T-helper 2 cell treated with Interferon-gamma antibody and Interleukin-4, amounts not matched to agents 5 μg/mL and 100 μg/mL, for 36 hours (primary cell): ENCODE results near the gene IPO7.

Source experiments
- DNase-seq: peaks from one replicate; pipeline ENCODE4 v3.0.0; 2021; ENCODE audit warnings: low spot score
- H3K27ac Mint-ChIP-seq: one replicate; pipeline ENCODE4 v1.8.0; 2021; ENCODE audit warnings: mild to moderate bottlenecking, mixed read lengths
- H3K27me3 Mint-ChIP-seq: one replicate; pipeline ENCODE4 v1.8.0; 2021; ENCODE audit warnings: low read depth, mixed read lengths
- H3K36me3 Mint-ChIP-seq: one replicate; pipeline ENCODE4 v1.8.0; 2021; ENCODE audit warnings: low read depth, mixed read lengths
- H3K4me1 Mint-ChIP-seq: one replicate; pipeline ENCODE4 v1.8.0; 2021; ENCODE audit warnings: low read depth, mixed read lengths
- H3K4me3 Mint-ChIP-seq: one replicate; pipeline ENCODE4 v1.8.0; 2022; ENCODE audit warnings: mild to moderate bottlenecking, moderate library complexity, mixed read lengths
- H3K9me3 Mint-ChIP-seq: one replicate; pipeline ENCODE4 v1.8.0; 2021; ENCODE audit warnings: mixed read lengths

IPO7 gene

GRCh38 chr11:9455722-9456121 lies 71.3 kb downstream of the IPO7 start:
- Mint-ChIP-seq H3K27ac (no peak overlapping the region), H3K4me3 (no peak overlapping the region), H3K27me3 (no peaks in the 10 kb centered on the region), H3K9me3 (peaks cover 10% of the 10 kb centered on the region), H3K36me3 (peaks cover 17% of the 10 kb centered on the region), H3K4me1 (peaks cover 4% of the 10 kb centered on the region)
- no peak for DNase-seq

DNA sequence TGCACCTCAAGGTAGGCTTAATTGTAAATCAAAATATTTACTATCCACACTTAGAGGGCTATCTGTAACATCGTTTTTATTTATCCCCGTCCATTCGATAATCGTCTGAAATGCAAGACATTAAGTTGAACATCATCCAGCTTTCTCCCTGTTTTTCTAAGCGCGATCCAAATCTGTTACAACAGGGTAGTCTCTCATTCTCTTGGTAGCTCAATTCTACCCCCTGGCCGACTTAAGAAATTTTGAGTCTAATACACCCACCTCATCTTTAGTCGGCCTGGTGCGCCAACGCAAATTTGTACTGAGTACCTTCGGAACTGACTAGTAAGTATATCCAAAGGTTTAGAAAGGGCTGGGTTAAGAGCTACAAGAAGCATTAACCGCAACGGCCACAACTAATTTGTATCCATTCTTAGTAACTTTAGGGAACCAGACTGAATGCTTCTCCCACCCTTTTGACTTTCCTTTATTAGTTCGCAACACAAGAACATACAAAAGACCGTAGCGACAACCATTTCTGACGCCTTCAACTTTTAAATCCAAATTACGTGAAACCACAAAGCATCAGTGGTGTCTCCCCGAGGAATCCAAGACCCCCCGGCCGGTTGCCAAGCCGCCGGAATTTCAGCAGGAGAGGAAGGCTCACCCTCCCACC lies 75.3 kb downstream of the IPO7 start:
- H3K27me3 Mint-ChIP-seq, result no peaks in the 10 kb centered on the region
- H3K36me3 Mint-ChIP-seq, result peaks cover 16% of the 10 kb centered on the region
- peak; percentile 42 for DNase-seq

DNA sequence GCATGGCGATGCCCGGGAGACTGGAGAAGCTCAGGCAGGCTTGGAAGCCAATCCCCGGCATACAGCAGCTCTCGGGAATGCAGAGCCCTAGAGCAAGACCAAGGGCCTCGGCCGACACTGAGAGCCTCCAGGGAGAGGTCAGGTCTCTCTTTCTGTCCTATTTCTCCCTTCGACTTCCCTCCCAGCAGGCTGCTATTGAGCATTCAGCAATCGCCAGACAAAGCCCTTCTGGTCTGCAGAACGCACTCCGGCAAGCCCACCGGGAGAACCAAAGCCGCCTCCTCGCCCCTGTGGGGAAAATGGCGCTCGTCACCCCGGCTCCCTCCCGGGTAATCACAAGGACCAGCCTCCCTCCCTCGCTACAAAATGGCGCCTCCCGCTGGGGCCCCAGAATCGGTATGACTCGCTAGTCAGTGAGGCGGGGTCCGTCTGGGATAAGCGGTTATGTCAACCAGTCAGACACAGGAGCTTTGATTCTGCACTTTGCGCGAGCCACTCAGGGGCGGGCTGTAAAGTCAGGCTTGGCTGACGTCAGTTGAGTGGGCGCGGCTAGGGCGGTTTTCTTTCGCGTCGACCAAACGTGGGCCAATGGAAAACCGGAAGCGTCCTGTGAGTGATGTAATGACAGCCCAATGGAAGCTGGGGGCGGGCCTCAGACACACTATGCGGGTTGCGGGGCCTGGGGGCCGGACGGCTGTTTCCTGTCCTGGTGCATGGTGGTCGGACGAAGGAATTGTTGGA lies 76.0 kb downstream of the IPO7 start, which contains the start of gene ZNF143:
Gene ZNF143 (plus strand): TSS at position 691 of the 741 bp plus-strand sequence. CDS start 10,297 bp downstream, outside the sequence.
- Mint-ChIP-seq H3K36me3 (peaks cover 16% of the 10 kb centered on the region), H3K27me3 (no peaks in the 10 kb centered on the region), H3K27ac (peak within 1 kb of the TSS; percentile 96), H3K9me3 (no peaks in the 10 kb centered on the region), H3K4me3 (peak within 1 kb of the TSS; percentile 94), H3K4me1 (peaks cover 24% of the 10 kb centered on the region)
- peak; percentile 100 for DNase-seq

More for the DNA sequence above, 75.3 kb downstream of the IPO7 start:
- Mint-ChIP-seq H3K27ac (peak overlapping the region; percentile 96), H3K9me3 (no peaks in the 10 kb centered on the region), H3K4me3 (peak overlapping the region; percentile 94), H3K4me1 (peaks cover 24% of the 10 kb centered on the region)

- Mint-ChIP-seq H3K36me3 (peaks cover 16% of the 10 kb centered on the region), H3K4me3 (peak overlapping the region; percentile 94), H3K4me1 (peaks cover 24% of the 10 kb centered on the region), H3K27me3 (no peaks in the 10 kb centered on the region), H3K27ac (peak overlapping the region; percentile 96), H3K9me3 (no peaks in the 10 kb centered on the region)
- peak; percentile 75 for DNase-seq
These were observed 76.8 kb downstream of the IPO7 start for GRCh38 chr11:9461063-9461759.

- Mint-ChIP-seq H3K27me3 (no peaks in the 10 kb centered on the region), H3K36me3 (peaks cover 18% of the 10 kb centered on the region), H3K4me3 (peak overlapping the region; percentile 91), H3K4me1 (peaks cover 24% of the 10 kb centered on the region), H3K9me3 (no peaks in the 10 kb centered on the region), H3K27ac (peak overlapping the region; percentile 93)
- DNase-seq, result no peak
These were observed 77.3 kb downstream of the IPO7 start for GRCh38 chr11:9461760-9462134.

DNA sequence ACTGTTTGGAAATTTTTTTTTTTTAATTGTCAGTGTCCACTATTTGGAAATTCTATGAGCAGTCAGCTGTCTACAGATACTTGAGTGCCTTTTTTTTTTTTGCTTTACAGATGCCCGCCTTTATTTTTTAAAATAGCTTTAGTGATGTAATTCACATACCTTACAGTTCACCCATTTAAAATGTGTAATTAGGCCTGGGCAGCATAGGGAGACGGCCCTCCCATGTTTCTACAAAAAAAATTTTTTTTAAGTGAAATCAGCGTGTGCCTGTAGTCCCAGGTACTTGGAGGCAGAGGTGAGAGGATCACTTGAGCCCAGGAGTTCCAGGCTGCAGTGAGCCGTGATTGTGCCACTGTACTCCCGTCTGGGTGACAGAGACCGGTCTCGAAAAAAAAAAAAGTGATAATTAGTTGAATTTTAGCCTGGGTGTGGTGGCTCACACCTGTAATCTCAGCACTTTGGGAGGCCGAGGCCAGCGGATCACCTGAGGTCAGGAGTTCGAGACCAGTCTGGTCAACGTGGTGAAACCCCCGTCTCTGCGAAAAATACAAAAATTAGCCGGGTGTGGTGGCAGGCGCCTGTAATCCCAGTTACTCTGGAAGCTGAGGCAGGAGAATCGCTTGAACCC lies 77.8 kb downstream of the IPO7 start:
- H3K4me3 Mint-ChIP-seq, result peak overlapping the region; percentile 91
- DNase-seq, result no peak
- peaks cover 24% of the 10 kb centered on the region for H3K4me1 Mint-ChIP-seq
- H3K9me3 Mint-ChIP-seq, result no peaks in the 10 kb centered on the region
- H3K36me3 Mint-ChIP-seq, result peaks cover 18% of the 10 kb centered on the region
- peak overlapping the region; percentile 93 for H3K27ac Mint-ChIP-seq
- H3K27me3 Mint-ChIP-seq, result no peaks in the 10 kb centered on the region

DNA sequence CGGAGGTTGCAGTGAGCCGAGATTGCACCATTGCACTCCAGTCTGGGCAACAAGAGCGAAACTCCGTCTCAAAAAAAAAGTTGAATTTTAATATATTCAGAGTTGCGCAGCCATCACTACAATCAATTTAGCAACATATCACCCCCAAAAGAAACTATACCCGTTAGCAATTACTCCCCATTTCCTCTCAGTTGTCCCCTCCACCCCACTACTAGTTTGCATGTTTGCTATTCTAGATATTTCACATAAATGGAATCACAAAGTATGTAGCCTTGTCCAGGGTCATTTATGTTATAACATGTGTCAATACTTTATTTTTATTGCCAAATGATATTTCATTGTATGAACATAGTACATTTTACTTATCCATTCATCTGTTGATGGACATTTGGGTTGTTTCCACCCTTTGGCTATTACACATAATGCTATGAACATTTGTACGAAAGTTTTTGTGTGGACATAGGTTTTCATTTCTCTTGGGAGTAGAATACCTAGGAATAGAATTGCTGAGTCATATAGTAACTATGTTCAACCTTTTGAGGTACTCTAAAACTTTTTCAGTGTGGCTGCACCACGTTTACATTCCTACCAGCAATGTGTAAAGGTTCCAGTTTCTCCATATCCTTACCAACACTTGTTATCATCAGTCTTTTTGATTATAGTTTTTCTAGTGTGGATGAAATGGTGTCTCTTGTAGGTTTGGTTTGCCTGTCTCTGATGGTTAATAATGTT lies 78.5 kb downstream of the IPO7 start:
- Mint-ChIP-seq H3K4me1 (peaks cover 26% of the 10 kb centered on the region), H3K9me3 (no peaks in the 10 kb centered on the region), H3K36me3 (peaks cover 21% of the 10 kb centered on the region), H3K27me3 (no peaks in the 10 kb centered on the region), H3K4me3 (peak overlapping the region; percentile 91), H3K27ac (peak overlapping the region; percentile 88)
- no peak for DNase-seq

DNA sequence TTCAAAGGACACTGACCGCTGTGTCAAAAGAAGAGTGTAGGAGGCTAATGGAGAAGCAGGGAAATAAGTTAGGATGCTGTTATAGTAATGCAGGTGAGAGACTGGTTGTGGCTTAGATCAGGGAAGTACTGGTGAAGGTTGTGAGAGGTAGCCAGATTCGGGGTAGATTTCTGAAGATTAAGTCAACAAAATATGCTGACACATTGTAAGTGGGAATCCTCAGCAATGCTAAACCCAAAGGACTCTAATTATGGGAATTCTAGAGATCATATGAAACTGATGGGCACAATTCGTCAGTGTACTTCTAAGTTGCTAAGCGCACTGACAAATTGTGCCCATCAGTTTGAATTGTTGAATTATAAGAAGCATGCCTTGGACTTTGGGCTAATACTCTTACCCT lies 86.3 kb downstream of the IPO7 start:
- Mint-ChIP-seq H3K27ac (no peak overlapping the region), H3K9me3 (no peaks in the 10 kb centered on the region), H3K4me1 (peaks cover 12% of the 10 kb centered on the region), H3K4me3 (no peak overlapping the region), H3K27me3 (no peaks in the 10 kb centered on the region), H3K36me3 (peaks cover 36% of the 10 kb centered on the region)
- no peak for DNase-seq

DNA sequence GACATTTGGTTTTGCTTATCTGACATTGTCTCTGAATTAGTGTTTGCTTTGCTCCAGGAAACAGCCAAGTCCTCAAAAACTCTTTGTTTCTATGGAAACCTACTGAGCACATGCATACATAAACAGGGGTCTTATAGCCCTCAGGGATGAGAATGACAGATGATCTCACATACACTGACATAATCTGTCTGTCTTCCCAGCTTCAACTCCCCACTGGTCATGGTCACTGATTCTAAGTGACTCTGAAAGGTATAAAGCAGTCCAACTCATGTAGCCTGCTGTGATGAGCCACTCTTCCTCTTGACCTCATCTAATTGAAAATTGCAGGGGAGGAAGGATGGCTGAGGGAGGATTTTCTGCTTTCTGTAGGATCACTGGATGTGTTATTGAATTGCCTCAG lies 89.0 kb downstream of the IPO7 start:
- no peak for DNase-seq
- H3K27me3 Mint-ChIP-seq, result no peaks in the 10 kb centered on the region
- no peaks in the 10 kb centered on the region for H3K9me3 Mint-ChIP-seq
- H3K4me1 Mint-ChIP-seq, result peaks cover 10% of the 10 kb centered on the region
- H3K4me3 Mint-ChIP-seq, result no peak overlapping the region
- peaks cover 34% of the 10 kb centered on the region for H3K36me3 Mint-ChIP-seq
- no peak overlapping the region for H3K27ac Mint-ChIP-seq

DNA sequence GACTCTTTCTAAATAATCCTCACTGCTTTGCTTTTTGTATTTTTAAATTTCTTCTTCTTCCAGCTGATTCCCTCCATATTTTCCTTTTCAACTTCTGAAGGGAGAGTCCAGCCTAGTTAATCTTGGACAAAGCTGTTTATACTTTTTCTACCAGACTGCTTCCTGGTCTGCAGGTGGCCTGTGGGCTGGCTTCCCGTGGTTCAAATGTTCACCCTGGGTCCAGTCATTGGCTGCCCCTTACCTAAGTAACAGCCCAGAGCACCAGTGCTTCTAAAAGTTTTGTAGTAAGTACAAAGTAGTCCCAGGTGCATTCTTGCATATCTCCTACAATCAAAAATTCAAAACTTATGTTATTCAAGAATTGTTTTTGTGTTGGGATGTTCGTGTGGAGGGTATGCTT lies 95.4 kb downstream of the IPO7 start:
- H3K4me1 Mint-ChIP-seq, result peaks cover 2% of the 10 kb centered on the region

DNA sequence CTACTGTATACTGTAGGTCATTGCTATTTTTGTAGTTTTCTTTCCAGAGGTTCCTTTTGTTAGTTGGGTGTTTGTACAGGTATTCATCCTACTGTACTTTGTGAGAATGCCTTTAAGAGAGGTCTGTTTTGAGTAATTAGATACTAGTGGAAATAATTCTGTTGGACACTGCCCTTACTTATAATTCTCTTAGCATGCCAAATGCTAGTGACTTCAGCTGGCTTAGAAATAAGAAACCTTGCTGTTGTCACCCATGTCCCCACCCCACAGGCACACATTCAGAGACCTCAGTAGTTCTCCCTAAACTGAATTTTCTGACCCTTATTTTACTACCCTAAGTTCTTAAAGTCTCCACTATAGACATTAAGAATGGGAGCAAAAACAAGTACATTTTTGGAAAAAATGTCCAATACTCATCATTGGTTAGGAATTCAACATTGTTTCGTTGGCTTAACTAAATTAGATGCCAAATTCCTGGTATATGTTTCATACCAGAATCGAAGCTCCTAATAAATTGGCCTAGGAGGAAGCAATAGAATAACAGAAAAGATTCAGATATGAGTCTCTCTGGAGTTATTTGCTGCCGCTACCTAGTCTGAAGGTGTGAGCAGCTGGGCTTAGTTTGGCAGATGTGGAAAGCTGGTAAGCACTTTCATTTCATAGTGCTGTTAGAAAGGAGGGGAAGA lies 104.8 kb downstream of the IPO7 start:
- Mint-ChIP-seq H3K27ac (no peak overlapping the region), H3K9me3 (no peaks in the 10 kb centered on the region)

More for the DNA sequence above, 95.4 kb downstream of the IPO7 start:
- H3K4me3 Mint-ChIP-seq, result no peak overlapping the region
- H3K27me3 Mint-ChIP-seq, result no peaks in the 10 kb centered on the region
- H3K9me3 Mint-ChIP-seq, result no peaks in the 10 kb centered on the region
- no peak overlapping the region for H3K27ac Mint-ChIP-seq
- no peak for DNase-seq
- peaks cover 36% of the 10 kb centered on the region for H3K36me3 Mint-ChIP-seq

GRCh38 chr11:9490376-9490775 lies 105.9 kb downstream of the IPO7 start:
- Mint-ChIP-seq H3K9me3 (no peaks in the 10 kb centered on the region), H3K27ac (no peak overlapping the region), H3K4me3 (no peak overlapping the region), H3K36me3 (peaks cover 26% of the 10 kb centered on the region), H3K27me3 (no peaks in the 10 kb centered on the region), H3K4me1 (no peaks in the 10 kb centered on the region)
- DNase-seq, result no peak

More for the DNA sequence above, 104.8 kb downstream of the IPO7 start:
- H3K27me3 Mint-ChIP-seq, result no peaks in the 10 kb centered on the region
- H3K4me3 Mint-ChIP-seq, result no peak overlapping the region
- no peak for DNase-seq
- peaks cover 24% of the 10 kb centered on the region for H3K36me3 Mint-ChIP-seq
- no peaks in the 10 kb centered on the region for H3K4me1 Mint-ChIP-seq

DNA sequence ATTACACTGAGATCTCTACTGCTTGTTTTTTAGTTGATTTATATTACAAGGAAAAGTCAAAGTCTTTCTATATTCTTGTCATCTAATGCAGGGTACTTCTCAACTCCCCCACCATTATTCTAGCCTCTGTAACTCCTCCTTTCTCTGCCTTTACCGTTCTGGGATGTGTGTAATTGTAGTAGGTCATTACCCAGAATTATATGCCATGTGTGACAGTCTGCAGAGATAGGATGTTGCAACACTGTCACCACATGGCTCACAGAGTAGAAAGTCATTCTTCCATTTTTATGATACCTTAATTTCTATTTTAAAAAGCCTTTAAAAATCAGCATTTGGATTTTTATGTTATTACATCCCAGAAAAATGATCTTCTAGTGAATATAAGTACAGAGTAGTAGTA lies 109.0 kb downstream of the IPO7 start:
- DNase-seq, result no peak
- Mint-ChIP-seq H3K36me3 (peaks cover 34% of the 10 kb centered on the region), H3K27me3 (no peaks in the 10 kb centered on the region), H3K27ac (no peak overlapping the region), H3K4me1 (no peaks in the 10 kb centered on the region), H3K9me3 (no peaks in the 10 kb centered on the region), H3K4me3 (no peak overlapping the region)
